ENCODE data around the gene DICER1. TPM values are rescaled to one million over a fixed set of nuclear protein-coding genes. Genes with fewer than 3 reads are reported as not detected.

DICER1 gene
- total RNA-seq, 4 donors from 2014 or later = 29.4 to 63.7 (median 37.9) TPM

- Histone ChIP-seq H3K27ac (no peak overlapping the region), H3K27me3 (no peaks in the 10 kb centered on the region), H3K4me1 (no peaks in the 10 kb centered on the region), H3K9me3 (no peaks in the 10 kb centered on the region), H3K36me3 (no peaks in the 10 kb centered on the region), H3K4me3 (no peak overlapping the region)
- intact Hi-C loops (cut with DNase I; ENCODE audit: low total_unique reads) (no loop called here), in situ Hi-C loops (cut with MboI; ENCODE audit: low sequenced_read_pairs in 4 of 4) (loop anchor here in 1 of 4 donors (25.0 kb wide), 1 partner anchor 364 kb away; the partner anchor contains the start of gene GLRX5)
- no peak for ATAC-seq
- no peak for TF ChIP-seq CTCF (IDR thresholded peaks at IDR 0.05 in 4 of 5, conservative IDR thresholded peaks at IDR 0.05 in 1 of 5)
- TF ChIP-seq POLR2A (IDR thresholded peaks at IDR 0.05) = no peak
- no peak for DNase-seq
These were observed 16.2 kb upstream of the DICER1 start for GRCh38 chr14:95173518-95173917.

- no peaks in the 10 kb centered on the region for H3K4me1 ChIP-seq
- H3K9me3 ChIP-seq = no peaks in the 10 kb centered on the region
- no peak overlapping the region for H3K4me3 ChIP-seq
- no peak for ATAC-seq
- DNase-seq = no peak
- in situ Hi-C loops (cut with MboI; ENCODE audit: low sequenced_read_pairs in 4 of 4) = loop anchor here in 1 of 4 donors (25.0 kb wide), 1 partner anchor 370 kb away; the partner anchor contains the start of gene GLRX5
- H3K27me3 ChIP-seq = no peaks in the 10 kb centered on the region
- intact Hi-C loops (cut with DNase I; ENCODE audit: low total_unique reads) = no loop called here
- H3K36me3 ChIP-seq = no peaks in the 10 kb centered on the region
- TF ChIP-seq CTCF (IDR thresholded peaks at IDR 0.05 in 4 of 5, conservative IDR thresholded peaks at IDR 0.05 in 1 of 5) (no peak), POLR2A (IDR thresholded peaks at IDR 0.05) (no peak)
- no peak overlapping the region for H3K27ac ChIP-seq
These were observed 9.8 kb upstream of the DICER1 start for GRCh38 chr14:95167177-95167576.

GRCh38 chr14:95165517-95165916 lies 8.2 kb upstream of the DICER1 start:
- Histone ChIP-seq H3K27ac (no peak overlapping the region), H3K4me3 (no peak overlapping the region), H3K9me3 (no peaks in the 10 kb centered on the region), H3K4me1 (peaks cover 0 to 3% of the 10 kb centered on the region in 2 donors), H3K27me3 (no peaks in the 10 kb centered on the region), H3K36me3 (no peaks in the 10 kb centered on the region)
- ATAC-seq (no peak), DNase-seq (no peak)
- intact Hi-C loops (cut with DNase I; ENCODE audit: low total_unique reads) = no loop called here
- TF ChIP-seq CTCF (IDR thresholded peaks at IDR 0.05 in 4 of 5, conservative IDR thresholded peaks at IDR 0.05 in 1 of 5) = no peak
- TF ChIP-seq POLR2A (IDR thresholded peaks at IDR 0.05) = no peak
- in situ Hi-C loops (cut with MboI; ENCODE audit: low sequenced_read_pairs in 4 of 4) = loop anchor here in 1 of 4 donors (25.0 kb wide), 1 partner anchor 372 kb away; the partner anchor contains the start of gene GLRX5

GRCh38 chr14:95164506-95164905 lies 7.2 kb upstream of the DICER1 start:
- intact Hi-C loops (cut with DNase I; ENCODE audit: low total_unique reads) (no loop called here), in situ Hi-C loops (cut with MboI; ENCODE audit: low sequenced_read_pairs in 4 of 4) (loop anchor here in 1 of 4 donors (25.0 kb wide), 1 partner anchor 373 kb away; the partner anchor contains the start of gene GLRX5)
- Histone ChIP-seq H3K27me3 (no peaks in the 10 kb centered on the region), H3K36me3 (no peaks in the 10 kb centered on the region), H3K4me3 (no peak overlapping the region), H3K9me3 (no peaks in the 10 kb centered on the region), H3K27ac (no peak overlapping the region), H3K4me1 (peaks cover 0 to 7% of the 10 kb centered on the region in 2 donors)
- no peak for TF ChIP-seq CTCF (IDR thresholded peaks at IDR 0.05 in 4 of 5, conservative IDR thresholded peaks at IDR 0.05 in 1 of 5)
- no peak for TF ChIP-seq POLR2A (IDR thresholded peaks at IDR 0.05)
- DNase-seq (no peak), ATAC-seq (no peak)

GRCh38 chr14:95163666-95164065 lies 6.3 kb upstream of the DICER1 start:
- ATAC-seq (no peak), DNase-seq (no peak)
- Histone ChIP-seq H3K4me1 (peaks cover 0 to 7% of the 10 kb centered on the region in 2 donors), H3K27ac (no peak overlapping the region), H3K4me3 (no peak overlapping the region), H3K27me3 (no peaks in the 10 kb centered on the region), H3K9me3 (no peaks in the 10 kb centered on the region), H3K36me3 (no peaks in the 10 kb centered on the region)
- intact Hi-C loops (cut with DNase I; ENCODE audit: low total_unique reads) = no loop called here
- no peak for TF ChIP-seq POLR2A (IDR thresholded peaks at IDR 0.05)
- TF ChIP-seq CTCF (IDR thresholded peaks at IDR 0.05 in 4 of 5, conservative IDR thresholded peaks at IDR 0.05 in 1 of 5) = no peak
- in situ Hi-C loops (cut with MboI; ENCODE audit: low sequenced_read_pairs in 4 of 4) = loop anchor here in 1 of 4 donors (25.0 kb wide), 1 partner anchor 374 kb away; the partner anchor contains the start of gene GLRX5
